SW480 (cell line): ENCODE results near the gene KLHL29.

ENCODE experiments used
- DNase-seq: peaks from one replicate; pipeline ENCODE4 v3.0.0-alpha.2; 2016; ENCODE audit warnings: low spot score

Gene KLHL29

GRCh38 chr2:23399674-23400261, 14.8 kb downstream of the KLHL29 start:
- peak; percentile 35 for DNase-seq

GRCh38 chr2:23400703-23401102, 15.7 kb downstream of the KLHL29 start:
- DNase-seq: peak; percentile 71

GRCh38 chr2:23401427-23402204, 16.6 kb downstream of the KLHL29 start:
- no peak for DNase-seq

- DNase-seq: no peak
These were observed 17.3 kb downstream of the KLHL29 start for GRCh38 chr2:23402205-23402740.

GRCh38 chr2:23404426-23404825, 19.4 kb downstream of the KLHL29 start:
- peak; percentile 65 for DNase-seq

- no peak for DNase-seq
These were observed 24.3 kb downstream of the KLHL29 start for GRCh38 chr2:23409248-23409647.

- DNase-seq: no peak
These were observed 25.6 kb downstream of the KLHL29 start for GRCh38 chr2:23410596-23410995.

- DNase-seq: no peak
These were observed 26.9 kb downstream of the KLHL29 start for GRCh38 chr2:23411752-23412431.

- no peak for DNase-seq
These were observed 27.7 kb downstream of the KLHL29 start for GRCh38 chr2:23412556-23413155.

- no peak for DNase-seq
These were observed 28.7 kb downstream of the KLHL29 start for GRCh38 chr2:23413641-23414040.

GRCh38 chr2:23414106-23414505, 29.1 kb downstream of the KLHL29 start:
- no peak for DNase-seq

GRCh38 chr2:23414871-23415270, 29.9 kb downstream of the KLHL29 start:
- peak; percentile 28 for DNase-seq

GRCh38 chr2:23417310-23417709, 32.3 kb downstream of the KLHL29 start:
- DNase-seq: no peak

GRCh38 chr2:23418056-23418455, 33.1 kb downstream of the KLHL29 start:
- DNase-seq: no peak

GRCh38 chr2:23418461-23418911, 33.5 kb downstream of the KLHL29 start:
- no peak for DNase-seq

GRCh38 chr2:23419171-23420090, 34.5 kb downstream of the KLHL29 start:
- no peak for DNase-seq

GRCh38 chr2:23420091-23420839, 35.3 kb downstream of the KLHL29 start:
- DNase-seq: no peak

- no peak for DNase-seq
These were observed 36.0 kb downstream of the KLHL29 start for GRCh38 chr2:23420840-23421476.

GRCh38 chr2:23422089-23423061, 37.4 kb downstream of the KLHL29 start:
- DNase-seq: no peak
